Activated CD4-positive, alpha-beta T cell treated with anti-CD3 and anti-CD28 coated beads for 24 hours (primary cell): ENCODE measurements around the gene TFIP11.
"Not testable (repeated sequence)": the region's sequence is repeated elsewhere in the genome, so short reads cannot be mapped to it uniquely, and the experiment has no call there.

ENCODE experiments used
- DNase-seq, 2 donors: peaks; one replicate each; pipeline ENCODE4 v3.0.0-alpha.2; 2020; ENCODE audit warnings: low read depth in 2 of 2

The TFIP11 gene

DNA sequence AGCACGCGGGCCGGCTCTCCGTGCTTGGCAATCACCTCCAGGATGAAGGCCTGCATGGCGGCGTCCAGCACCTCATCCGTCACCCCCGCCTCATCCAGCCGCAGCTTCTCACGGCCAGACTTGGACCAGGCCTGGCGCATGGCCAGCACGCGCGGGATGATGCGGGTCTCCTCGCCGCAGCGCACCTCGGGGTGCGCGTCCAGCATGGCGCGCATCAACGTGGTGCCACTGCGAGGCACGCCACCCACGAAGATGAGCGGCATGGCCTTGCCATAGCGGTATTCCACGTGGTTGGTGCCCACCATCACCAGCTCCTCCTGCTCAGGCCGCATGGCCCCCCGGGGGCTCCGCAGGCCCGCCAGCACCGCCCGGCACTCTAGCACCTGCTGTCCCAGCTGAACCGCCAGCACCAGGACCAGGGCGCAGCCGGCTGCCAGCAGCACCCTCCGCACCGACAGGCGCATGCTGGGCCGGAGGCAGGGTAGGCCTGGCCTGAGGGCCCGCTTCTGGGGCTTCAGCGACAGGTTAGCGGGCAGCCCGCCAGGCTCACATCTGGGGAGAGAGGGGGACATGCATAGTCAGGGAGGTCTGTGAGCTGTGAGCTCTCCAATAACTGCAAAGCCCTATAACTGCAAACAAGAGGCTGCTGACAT lies 29.0 kb upstream of the TFIP11 start:
- no peak for DNase-seq

DNA sequence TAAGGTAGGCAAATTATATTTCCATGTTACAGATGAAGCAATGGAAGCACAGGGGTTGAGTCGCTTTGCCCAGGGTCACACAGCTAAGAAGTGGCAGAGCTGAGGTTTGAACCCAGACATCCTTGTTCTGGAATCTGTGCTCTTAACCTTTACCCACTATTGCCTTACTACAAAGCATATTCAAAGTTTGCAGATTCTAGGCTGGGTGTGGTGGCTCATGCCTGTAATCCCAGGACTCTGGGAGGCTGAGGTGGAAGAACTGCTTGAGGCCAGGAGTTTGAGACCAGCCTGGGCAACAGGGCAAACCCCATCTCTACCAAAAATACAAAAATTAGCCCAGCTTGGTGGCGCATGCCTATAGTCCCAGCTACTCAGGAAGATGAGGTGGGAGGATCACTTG lies 27.8 kb upstream of the TFIP11 start:
- no peak for DNase-seq

DNA sequence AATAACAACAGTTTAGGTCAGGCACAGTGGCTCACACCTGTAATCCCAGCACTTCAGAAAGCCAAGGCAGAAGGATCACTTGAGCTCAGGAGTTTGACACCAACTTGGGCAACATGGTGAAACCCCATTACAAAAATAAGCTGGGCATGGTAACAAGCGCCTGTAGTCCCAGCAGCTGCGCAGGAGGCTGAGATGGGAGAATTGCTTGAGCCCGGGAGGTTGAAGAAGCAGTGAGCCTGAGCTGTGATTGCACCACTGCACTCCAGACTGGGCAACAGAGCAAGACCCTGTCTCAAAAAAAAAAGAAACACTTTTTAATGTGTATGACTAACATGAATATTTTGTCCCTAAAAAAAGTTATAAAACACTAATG lies 24.5 kb upstream of the TFIP11 start:
- no peak for DNase-seq

DNA sequence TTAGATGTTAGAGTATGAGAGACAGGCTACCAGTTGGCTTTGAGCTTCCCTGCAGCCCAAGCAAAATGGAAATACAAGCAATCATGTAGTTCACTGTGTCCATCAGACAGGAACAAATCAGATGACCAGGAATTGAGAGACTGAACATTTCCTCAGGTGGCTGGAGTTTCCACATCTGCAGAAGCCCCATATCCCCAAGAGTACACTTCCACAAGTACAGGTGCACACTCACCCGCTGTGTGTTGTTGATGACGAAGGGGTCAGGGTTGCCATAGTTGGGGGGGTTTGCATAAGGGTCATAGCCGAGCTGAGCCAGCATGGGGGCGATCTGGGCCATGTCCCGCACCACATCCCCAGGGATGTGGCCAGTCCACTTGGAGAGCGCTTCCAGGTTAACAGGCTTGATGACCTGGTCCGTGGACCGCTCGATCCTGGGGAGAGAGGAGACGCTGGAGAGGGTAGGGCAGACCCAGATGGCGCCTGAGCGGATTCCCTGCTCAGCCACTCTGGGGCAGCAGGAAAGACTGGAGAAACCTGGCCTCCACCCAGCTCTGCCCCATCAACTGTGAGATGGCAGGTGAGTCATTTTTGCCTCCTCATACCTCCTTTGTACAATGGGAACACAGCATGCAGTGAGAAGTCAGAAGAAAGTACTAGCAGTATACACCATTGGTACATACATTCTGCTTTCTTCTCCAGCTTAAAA lies 23.9 kb upstream of the TFIP11 start:
- DNase-seq, result no peak

DNA sequence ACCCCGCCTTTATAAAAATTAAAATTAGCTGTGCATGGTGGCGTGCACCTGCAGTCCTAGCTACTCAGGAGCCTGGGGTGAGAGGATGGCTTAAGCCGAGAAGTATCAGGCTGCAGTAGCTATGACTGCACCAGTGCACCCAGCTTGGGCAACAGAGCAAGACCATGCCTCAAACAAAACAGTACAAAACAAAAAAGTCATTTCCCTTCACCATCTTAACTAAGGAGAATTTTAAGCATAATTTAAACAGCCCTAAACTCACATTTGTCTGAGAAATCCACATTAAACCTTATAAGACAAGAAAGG lies 23.3 kb upstream of the TFIP11 start:
- DNase-seq, result no peak

DNA sequence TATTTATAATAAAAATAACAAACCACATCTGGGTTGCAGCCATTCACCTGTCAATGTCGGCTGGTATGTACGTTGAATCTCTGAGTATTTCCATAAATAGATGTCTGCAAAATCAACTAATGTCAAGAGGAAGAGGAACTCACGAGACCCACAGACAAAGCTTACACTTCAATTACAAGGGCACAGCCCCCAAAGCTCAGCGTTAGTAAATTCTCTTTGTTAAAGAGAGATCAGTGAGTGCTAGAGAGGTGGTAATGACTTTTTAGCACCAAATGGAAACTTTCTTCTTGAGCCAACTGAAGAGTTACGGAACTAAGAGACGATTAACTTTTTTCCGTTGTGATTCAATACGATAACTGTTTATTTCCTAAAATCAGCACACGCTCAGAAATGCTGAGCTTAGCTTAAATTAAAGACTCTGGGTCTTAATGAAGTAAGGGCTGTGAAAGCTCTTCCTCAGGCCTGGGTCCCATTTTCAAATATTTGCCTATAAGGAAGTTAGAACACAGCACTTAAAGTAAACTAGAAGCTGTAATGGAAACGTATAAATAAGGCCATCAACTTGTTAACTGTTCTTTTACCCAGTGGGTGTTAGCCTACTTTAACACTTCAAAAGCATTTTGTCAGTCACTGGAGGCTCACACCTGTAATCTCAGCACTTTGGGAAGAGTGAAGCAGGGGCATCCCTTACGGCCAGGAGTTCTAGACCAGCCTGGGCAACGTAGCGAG lies 22.8 kb upstream of the TFIP11 start:
- no peak for DNase-seq

DNA sequence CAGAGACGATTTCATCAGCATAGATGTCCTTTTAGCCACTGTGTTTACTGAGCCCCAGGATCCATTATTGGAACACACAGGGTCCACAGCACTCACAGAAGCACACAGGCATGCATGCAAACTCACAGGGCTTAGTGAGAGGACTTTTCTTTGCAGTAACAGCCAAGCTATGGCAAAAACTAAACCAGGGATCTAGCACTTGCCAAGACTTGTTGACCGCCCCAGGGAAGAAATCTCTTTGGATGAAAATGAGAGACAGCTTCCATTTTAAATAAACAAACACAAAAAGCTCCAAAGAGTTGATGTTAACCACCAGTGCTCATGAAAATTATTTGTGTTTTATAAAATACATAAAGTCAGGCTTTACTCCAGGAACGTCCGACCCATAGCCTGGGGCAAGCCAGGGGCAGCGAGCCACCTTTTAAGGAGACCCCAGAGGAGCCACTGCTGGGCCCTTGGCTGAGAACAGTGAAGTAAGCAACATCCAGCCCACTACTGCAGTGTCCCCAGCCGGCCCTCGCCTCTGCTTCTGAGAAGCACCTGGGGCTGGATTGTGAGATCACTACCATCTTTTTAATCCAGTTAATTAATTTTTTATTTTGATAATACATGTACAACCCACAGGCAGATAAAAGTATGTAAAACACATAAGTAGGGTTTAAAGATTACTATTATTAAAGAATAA lies 22.0 kb upstream of the TFIP11 start:
- no peak for DNase-seq

DNA sequence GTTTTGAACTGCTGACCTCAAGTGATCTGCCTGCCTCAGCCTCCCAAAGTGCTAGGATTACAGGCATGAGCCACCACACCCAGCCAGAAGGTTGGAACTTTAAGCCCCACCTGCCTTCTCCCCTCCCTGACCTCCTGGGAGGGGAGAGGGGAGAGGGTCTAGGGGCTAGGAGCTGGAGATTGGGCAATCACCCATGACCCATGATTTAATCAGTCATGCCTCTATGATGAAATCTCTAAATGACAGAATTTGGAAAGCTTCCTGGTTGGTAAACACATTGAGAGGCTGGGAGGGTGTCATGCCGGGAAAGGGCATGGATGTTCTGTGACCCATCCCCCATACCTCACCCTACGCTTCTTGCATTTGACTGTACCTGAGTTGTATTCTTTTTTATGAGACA lies 17.1 kb upstream of the TFIP11 start:
- no peak for DNase-seq

DNA sequence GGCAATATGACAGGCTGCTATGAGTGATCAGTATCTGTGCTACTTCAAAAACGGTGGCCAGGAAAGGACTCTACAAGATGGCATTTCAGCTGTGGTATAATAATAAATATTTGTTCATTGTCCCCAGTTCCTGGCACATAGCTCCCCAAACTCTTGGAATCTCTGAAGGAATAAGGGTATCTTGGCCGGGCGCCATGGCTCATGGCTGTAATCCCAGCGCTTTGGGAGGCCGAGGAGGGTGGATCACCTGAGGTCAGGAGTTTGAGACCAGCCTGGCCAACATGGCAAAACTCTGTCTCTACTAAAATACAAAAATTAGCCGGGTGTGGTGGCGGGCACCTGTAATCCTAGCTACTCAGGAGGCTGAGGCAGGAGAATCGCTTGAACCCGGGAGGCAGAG lies 16.2 kb upstream of the TFIP11 start:
- DNase-seq, result not testable (repeated sequence)

DNA sequence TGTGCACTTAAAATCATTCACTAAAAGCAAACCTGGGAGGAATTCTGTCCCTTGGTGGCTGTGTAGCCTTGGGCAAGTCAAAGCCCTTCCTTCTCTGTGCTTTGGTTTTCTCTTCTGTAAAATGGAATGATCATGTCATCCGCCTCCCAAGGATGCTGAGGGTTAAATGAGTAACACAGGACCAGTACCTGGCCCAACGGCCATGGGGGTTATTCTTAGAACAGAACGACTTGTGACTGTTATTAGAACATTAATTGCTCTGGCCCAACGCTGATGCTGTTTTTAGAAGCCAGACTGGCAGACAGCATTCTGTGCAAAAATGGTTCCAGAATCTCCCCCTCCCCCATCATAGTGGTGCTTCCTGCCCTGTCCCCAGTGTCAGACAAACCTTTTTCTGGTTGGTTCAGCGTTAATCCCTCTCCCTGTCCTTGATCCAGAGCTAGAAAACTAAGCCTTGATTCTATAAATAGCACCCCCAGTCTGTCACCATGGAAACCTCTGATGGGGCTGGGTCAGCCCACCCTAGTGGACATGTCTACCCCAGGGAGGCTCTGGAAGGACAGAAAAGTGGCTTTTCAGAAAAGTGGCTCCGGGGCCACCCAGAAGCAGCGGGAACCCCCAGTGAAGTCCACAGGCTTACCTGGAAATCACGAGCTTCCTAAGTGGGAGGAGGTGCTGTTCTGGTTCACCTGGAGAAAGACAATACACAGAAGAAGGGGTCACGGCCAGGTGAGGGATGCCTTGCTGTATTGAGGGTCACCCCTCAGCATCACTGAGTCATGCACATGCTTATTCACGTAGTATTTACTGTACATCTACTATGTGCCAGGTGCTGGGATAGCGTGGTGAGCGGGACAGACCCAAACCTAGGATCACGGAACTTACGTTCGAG lies 15.5 kb upstream of the TFIP11 start:
- no peak for DNase-seq

DNA sequence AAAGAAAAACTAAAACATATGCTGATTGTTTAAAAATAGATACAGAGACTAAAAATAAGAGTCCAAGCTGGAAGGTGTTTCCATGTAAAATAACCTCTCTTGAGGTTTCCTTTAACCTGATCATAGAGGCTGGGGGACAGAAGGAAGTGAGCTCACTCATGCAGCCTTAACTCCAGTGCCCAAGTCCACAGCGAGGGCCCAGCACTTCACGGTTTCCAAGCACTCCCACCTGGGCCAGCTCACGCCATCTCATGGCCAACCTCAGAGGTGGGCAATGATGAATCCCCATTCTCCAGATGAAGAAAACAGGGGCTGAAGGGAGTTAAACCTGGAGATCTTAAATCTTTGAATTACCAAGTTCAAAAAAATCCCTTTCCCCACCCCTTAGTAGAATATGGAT lies 14.9 kb upstream of the TFIP11 start:
- DNase-seq, result no peak

DNA sequence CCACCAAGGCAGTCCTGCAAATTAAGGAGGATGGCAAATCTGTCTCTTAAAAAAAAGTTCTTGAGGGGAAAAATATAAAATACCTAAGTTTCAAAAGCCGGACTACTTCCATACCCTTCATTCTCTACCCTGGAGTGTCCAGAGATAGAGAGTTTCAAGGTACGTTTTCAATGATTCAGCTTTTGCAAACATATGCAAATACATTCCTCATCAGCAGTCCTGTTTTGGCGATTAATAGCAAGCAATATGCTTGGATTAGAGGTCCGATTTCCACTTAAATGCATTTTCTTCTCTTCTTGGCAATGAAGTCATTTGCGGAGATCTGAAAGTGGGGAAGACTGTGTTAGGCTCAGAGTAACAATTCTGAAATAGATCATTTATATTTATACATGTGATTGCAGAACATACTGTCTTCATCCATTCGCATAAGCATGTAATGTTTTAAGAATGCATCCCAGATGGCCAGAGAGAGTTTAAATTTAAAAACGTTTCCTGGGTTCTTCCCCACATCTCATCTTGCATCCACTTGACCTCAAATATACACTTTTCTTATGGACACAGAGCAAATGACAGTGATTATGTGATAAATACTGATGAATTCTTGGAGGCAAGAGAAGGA lies 13.8 kb upstream of the TFIP11 start:
- DNase-seq, result no peak

DNA sequence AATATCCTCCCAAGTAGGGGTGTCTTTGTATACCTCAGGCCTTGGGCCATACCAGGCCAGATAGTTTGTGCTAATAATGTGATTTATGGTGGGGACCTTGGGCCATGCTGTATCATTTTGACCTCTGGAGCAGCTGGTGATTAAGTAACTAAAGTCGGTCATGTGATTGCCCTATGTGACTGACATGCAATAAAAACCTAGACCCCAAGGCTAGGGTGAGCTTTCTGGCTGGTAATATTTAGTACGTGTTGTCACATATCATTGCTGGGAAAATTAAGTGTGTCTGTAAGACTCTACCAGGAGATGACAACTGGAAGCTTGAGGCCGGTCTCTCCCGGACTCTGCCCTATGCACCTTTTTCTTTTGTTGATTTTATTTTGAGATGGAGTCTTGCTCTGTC lies 12.6 kb upstream of the TFIP11 start:
- DNase-seq, result no peak

DNA sequence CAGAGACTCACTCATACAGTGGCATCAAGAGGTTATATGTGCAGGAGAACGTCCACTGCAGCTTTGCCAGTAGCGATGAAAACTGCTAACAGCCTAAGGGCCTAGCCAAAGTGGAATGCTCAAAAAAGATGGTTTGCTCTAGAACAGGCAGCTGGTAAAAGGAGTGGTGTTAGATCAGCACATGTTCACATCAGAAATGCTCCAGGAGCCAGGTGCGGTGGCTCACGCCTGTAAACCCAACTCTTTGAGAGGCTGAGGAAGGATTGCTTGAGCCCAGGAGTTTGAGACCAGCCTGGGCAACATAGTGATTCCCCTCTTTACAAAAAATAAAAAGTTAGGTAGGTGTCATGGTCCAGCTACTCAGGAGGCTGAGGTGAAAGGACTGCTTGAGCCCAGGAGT lies 10.3 kb upstream of the TFIP11 start:
- no peak for DNase-seq

DNA sequence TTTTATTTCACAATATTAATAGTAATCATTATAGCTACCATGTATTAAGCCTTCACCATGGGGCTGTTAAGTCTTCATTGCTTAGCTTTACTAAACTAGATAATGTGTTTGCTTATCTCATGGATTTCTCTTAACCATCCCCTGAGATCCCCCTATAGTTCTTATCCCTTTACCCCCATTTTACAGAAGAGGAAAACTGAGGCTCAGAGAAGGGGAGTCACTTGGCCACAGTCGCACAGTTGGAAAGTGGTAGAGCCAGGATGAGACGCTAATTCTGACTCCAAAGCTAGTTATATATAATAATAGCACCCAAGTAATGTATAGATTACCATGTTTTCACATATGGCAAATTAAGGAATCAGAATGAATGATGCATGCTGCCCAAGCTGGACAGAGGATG lies 9.7 kb upstream of the TFIP11 start:
- no peak for DNase-seq

DNA sequence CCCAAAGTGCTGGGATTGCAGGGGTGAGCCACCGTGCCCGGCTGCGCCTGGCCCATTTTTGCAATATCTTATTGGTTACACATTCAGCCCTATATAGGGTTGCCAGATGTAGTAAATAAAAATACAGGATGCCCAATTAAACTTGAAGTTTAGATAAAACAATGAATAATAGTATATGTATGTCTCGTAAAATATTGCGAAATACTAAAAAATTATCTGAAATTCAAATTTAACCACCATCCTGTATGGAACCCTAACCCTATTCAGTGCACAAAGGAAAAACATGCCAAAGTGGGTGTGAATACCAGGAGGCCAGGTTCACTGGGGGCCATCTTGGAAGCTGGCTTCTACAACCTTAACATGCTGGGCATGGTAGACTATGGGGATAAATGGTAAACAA lies 5.2 kb upstream of the TFIP11 start:
- no peak for DNase-seq

DNA sequence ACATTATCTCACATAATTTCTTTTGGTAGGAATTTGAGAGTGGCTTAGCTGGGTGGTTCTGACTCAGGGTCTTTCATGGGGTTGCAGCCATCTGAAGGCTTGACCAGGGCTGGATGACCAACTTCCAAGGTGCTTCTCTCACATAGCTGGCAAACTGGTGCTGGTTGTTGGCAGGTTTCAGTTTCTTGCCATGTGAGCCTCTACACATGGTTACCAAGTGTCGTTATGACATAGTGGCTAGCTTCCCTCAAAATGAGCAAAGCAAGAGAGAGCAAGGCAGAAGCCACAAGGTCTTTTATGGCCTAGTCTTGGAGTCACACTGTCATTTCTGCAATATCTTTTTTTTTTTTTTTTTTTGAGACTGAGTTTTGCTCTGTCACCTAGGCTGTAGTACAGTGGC lies 4.2 kb upstream of the TFIP11 start:
- DNase-seq, result no peak

DNA sequence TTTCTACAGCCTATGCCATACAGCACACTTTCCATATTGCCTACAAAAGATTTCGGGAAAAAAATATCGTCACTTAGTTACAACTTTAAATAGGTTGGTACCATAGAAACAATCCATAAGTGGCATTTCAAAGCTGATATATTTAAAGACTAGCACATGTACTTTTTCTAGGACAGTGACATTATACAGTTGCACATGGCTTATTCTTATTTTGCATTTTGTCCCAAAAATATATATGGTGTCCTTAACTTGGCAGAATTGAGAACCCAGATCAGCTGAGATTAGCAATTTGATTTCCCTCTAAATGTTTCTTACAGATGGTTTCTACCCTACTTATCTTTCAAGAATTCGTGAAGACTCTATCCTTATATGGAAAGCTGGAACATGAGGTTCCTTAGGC lies 3.7 kb upstream of the TFIP11 start:
- no peak for DNase-seq

DNA sequence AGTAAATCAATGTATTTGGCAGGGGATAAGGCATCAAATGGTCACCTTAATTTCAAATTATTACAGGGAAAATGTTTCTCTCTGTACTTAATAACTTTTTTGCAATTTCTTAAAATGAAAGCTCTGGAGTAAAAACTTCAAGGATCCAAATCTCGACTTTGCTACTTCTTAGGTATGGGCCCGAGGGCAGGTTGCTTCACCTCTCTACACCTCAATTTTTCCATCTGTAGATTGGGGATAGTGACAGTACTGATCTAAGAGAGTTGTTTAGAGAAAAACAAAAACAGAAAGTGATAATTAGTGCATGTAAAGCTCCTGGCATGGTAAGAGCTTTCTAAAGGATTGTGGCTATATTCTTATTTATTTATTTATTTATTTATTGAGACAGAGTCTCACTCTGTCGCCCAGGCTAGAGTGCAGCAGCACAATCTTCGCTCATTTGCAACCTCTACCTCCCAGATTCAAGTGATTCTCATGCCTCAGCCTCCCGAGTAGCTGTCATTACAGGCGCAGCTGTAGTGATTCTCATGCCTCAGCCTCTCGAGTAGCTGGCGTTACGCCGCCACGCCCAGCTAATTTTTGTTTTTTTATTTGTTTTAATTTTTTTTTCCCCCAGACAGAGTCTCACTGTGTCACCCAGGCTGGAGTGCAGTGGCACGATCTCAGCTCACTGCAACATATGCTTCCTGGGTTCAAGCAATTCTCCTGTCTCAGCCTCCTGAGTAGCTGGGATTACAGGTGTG lies 2.3 kb upstream of the TFIP11 start:
- DNase-seq, result no peak

DNA sequence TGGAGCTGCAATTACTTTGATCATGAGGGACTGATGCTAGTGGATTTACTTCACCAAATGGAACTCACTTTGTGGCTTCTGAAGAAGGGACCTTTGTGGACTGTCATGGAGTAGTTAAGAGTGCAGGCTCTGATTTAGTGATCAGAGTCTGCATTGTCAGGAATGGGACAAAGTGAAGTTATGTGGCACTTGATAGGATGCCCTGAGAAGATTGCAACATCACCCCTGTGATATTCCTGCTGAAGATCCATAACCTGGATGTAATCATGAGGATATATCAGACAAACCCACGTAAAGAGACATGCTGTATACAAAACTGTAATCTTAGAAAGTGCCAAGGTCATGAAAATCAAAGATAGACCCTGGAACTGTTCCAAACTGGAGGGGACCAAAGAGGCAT lies 1.6 kb upstream of the TFIP11 start:
- no peak for DNase-seq

DNA sequence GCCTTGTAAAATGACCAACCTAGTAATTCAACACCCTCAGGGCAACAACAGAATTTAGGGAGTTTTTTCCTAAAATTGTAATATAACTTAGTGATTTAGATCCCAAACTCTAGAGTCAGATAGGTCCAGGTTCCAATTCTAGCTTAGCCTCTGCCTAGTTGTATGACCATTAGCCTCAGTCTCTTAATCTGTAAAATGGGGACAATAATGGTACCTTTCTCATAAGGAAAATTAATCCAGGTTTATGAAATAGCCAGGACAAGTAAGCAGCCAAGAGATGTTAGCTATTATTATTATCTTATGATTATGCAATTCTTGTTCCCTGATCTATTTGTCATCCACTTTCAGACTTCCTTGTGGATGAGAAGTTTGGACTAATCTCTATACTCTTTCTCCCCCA lies 4.1 kb downstream of the TFIP11 start:
- DNase-seq, result no peak
